Ovary (tissue), 9 donors: Measurements from ENCODE around the gene PRDM8. TPM values are rescaled to one million over a fixed set of nuclear protein-coding genes. Genes with fewer than 3 reads are reported as not detected.

Source experiments
- DNase-seq, 5 donors: peaks; one replicate each; pipeline ENCODE4 v3.0.0-alpha.2; 2019 to 2020
- H3K27ac ChIP-seq, 2 donors: fragments of 200-600 bp; one replicate each; pipeline versions ENCODE4 v1.5.1 to v1.8.0; 2019 to 2022
- H3K27me3 ChIP-seq: fragments of 200-600 bp; one replicate; pipeline ENCODE4 v1.8.0; 2022
- H3K36me3 ChIP-seq: fragments of 200-600 bp; sonication (generic); one replicate; pipeline ENCODE4 v1.5.1; 2019
- H3K4me1 ChIP-seq: one replicate; pipeline ENCODE4 v1.8.1; 2013; ENCODE audit warnings: mild to moderate bottlenecking, moderate library complexity; ENCODE audit not compliant: insufficient read depth
- H3K4me3 ChIP-seq: fragments of 200-600 bp; sonication (generic); one replicate; pipeline ENCODE4 v1.5.1; 2017
- H3K9me3 ChIP-seq, 2 donors: fragments of 200-600 bp in 1 of 2; sonication (generic) in 1 of 2; one replicate each; pipeline versions ENCODE4 v1.5.1 to v1.8.1; 2013 to 2019; ENCODE audit warnings: mild to moderate bottlenecking in 1 of 2, moderate library complexity in 1 of 2
- EP300 ChIP-seq: sonication (generic); formaldehyde crosslinking; IDR thresholded peaks from one replicate; pipeline ENCODE4 v1.6.1; 2017; ENCODE audit warnings: antibody characterized with exemption
- POLR2A ChIP-seq: fragments of 450-650 bp; IDR thresholded peaks from one replicate; pipeline ENCODE4 v1.6.1; 2017; ENCODE audit warnings: antibody characterized with exemption, mild to moderate bottlenecking, moderate library complexity
- WGBS, 3 donors: extraction: QIAGEN DNeasy Blood & Tissue Kit in 1 of 3; methylation state at CpG; one replicate each; pipeline versions ENCODE4 v1.1.5 to v1.1.7; 2013 to 2017; 5-methylcytosine and 5-hydroxymethylcytosine counted together
- intact Hi-C, 4 donors: fragments of 100-400 bp; cut with DNase I; formaldehyde crosslinking; loops; one replicate each; pipeline versions ENCODE4 v1.11.0 to v1.15.1; 2022 to 2023
- polyA plus RNA-seq, 2 donors: library from polyadenylated mRNA; stranded (reverse); fragments of 200-250 nt in 1 of 2; fragments of 350-450 nt in 1 of 2; fragmentation: Illumina TruSeq in 1 of 2; extraction: RNeasy Lipid Tissue Mini Kit (QIAGEN cat#74804) in 1 of 2; gene quantifications; one replicate each; pipeline ENCODE4 v1.2.3, GENCODE V29; 2013 to 2014
- total RNA-seq, 7 donors: library from RNA; depleted of rRNA in 2 of 7; stranded (reverse); fragments of >200 nt in 2 of 7; fragmentation: NEBNext Ultra II Directional in 3 of 7; extraction: Animal tissue kit (Norgen Biotek cat#: 25700) in 3 of 7; gene quantifications; one replicate each; pipeline versions ENCODE4 v1.1.0 to v1.2.4, GENCODE V29; 2016 to 2023
- TF ChIP-seq, protein P1 (sequence below), 3 donors: fragments of 450-650 bp in 2 of 3; fragments of 200-600 bp in 1 of 3; IDR thresholded peaks; one replicate each; pipeline versions ENCODE4 v1.5.1 to v1.8.0; 2016 to 2022; ENCODE audit warnings: antibody characterized with exemption in 3 of 3, mild to moderate bottlenecking in 1 of 3
- donor health status: DM: no; HTN: no; CAD: no; lungs with moderate emphysema.
- donor health status: DM: no; HTN: no; CAD: no.
- donor health status: Bipolar disorder and iron deficiency.
- donor health status: DM: yes; HTN: yes; CAD: no.
- donor health status: DM: no; HTN: no; CAD: no.
- donor health status: DM: yes; HTN: yes; CAD: no.

Gene PRDM8
- total and polyA plus RNA-seq, 9 donors: 3.6 to 14.3 (median 6.5) TPM

DNA sequence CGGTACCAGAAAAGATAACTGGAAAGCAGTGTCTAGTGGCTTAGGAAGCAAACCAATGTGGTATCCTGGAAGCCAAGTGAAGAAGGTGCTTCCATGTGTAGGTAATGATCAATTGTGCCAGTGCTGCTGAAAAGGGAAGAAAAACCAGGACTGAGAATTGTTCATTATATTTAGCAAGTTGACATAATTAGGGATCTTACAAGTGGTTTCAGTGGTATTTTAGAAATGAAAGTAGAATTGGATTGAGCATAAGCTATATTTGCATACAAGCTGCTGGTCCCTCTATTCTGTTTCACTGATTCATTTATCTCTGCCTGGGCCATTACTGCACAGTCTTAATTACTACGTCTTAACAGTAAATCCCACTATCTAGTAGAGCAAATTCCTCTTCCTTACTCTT is 32.3 kb downstream of the PRDM8 start:
- DNase-seq: no peak
- H3K27ac ChIP-seq: no peak overlapping the region
- H3K4me3 ChIP-seq: no peak overlapping the region
- no peaks in the 10 kb centered on the region for H3K27me3 ChIP-seq
- no peaks in the 10 kb centered on the region for H3K9me3 ChIP-seq
- TF ChIP-seq EP300 (no peak), POLR2A (no peak)
- TF ChIP-seq, protein P1, sequence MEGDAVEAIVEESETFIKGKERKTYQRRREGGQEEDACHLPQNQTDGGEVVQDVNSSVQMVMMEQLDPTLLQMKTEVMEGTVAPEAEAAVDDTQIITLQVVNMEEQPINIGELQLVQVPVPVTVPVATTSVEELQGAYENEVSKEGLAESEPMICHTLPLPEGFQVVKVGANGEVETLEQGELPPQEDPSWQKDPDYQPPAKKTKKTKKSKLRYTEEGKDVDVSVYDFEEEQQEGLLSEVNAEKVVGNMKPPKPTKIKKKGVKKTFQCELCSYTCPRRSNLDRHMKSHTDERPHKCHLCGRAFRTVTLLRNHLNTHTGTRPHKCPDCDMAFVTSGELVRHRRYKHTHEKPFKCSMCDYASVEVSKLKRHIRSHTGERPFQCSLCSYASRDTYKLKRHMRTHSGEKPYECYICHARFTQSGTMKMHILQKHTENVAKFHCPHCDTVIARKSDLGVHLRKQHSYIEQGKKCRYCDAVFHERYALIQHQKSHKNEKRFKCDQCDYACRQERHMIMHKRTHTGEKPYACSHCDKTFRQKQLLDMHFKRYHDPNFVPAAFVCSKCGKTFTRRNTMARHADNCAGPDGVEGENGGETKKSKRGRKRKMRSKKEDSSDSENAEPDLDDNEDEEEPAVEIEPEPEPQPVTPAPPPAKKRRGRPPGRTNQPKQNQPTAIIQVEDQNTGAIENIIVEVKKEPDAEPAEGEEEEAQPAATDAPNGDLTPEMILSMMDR (IDR thresholded peaks at IDR 0.05): no peak
- 68 to 93% (median 89%) methylated on average over 2 of the region's 2 CpGs for WGBS, 3 donors
- no peaks in the 10 kb centered on the region for H3K36me3 ChIP-seq
- no peaks in the 10 kb centered on the region for H3K4me1 ChIP-seq
- intact Hi-C loops: no loop called here

DNA sequence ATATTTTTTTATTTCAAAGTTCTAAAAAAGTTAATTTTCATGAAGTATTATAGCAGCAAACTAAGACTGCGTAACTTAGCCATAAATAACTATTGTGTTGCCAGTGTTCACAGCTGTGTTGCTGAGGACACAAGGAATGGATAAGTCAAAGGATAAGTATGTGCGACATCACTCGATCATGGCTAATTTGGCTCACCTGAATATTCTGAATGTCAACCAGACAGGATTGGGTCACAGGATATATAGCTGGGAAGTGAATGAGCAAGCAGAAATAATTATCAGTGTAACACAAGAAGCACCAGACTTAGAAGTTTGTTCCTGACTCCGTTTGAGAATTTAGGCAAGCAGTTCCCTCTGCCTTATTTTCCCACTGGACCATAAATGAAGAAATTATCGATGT is 33.9 kb downstream of the PRDM8 start:
- H3K4me3 ChIP-seq: no peak overlapping the region
- intact Hi-C loops: no loop called here
- H3K9me3 ChIP-seq: no peaks in the 10 kb centered on the region
- WGBS, 3 donors: 82 to 89% (median 86%) methylated on average over 5 of the region's 5 CpGs
- H3K27ac ChIP-seq: no peak overlapping the region
- no peaks in the 10 kb centered on the region for H3K36me3 ChIP-seq
- no peak for TF ChIP-seq EP300
- TF ChIP-seq POLR2A: no peak
- TF ChIP-seq, protein P1 (IDR thresholded peaks at IDR 0.05): no peak
- DNase-seq: no peak
- H3K27me3 ChIP-seq: no peaks in the 10 kb centered on the region
- no peaks in the 10 kb centered on the region for H3K4me1 ChIP-seq

DNA sequence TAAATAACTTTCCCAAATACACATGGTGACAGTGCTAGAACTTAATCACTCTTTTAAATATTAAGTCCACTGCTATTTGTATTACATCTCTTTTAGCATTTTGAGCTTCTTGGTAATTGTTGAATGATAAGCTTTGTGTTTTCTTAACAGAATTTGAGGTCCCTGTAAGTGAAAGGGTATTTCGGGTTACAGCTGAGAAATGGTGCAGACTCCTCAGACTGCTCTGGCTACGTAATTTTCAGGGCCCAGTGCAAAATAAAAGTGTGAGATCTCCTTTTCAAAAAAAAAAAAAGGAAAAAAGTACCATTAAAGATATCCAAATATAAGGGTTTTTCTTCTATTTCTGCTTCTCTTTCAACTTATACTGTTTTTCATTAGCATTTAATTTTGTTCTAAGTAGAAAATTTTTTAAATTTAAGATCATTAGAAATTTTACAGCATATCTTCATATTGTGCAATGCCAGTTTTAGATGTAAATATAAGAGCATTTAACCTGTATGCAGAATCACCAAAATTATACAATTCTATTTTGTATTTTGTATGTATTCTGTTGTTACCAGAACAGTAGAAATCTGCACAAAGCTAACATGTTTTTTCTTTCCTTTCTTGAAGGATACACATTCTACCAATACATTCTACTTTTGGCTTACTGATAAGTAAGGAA is 35.5 kb downstream of the PRDM8 start:
- intact Hi-C loops: no loop called here
- no peaks in the 10 kb centered on the region for H3K9me3 ChIP-seq
- no peak overlapping the region for H3K27ac ChIP-seq
- no peaks in the 10 kb centered on the region for H3K36me3 ChIP-seq
- no peak for DNase-seq
- no peaks in the 10 kb centered on the region for H3K4me1 ChIP-seq
- H3K27me3 ChIP-seq: no peaks in the 10 kb centered on the region
- no peak for TF ChIP-seq POLR2A
- no peak for TF ChIP-seq EP300
- TF ChIP-seq, protein P1 (IDR thresholded peaks at IDR 0.05): no peak
- 87 to 94% (median 91%) methylated on average over 2 of the region's 2 CpGs for WGBS, 3 donors
- H3K4me3 ChIP-seq: no peak overlapping the region

DNA sequence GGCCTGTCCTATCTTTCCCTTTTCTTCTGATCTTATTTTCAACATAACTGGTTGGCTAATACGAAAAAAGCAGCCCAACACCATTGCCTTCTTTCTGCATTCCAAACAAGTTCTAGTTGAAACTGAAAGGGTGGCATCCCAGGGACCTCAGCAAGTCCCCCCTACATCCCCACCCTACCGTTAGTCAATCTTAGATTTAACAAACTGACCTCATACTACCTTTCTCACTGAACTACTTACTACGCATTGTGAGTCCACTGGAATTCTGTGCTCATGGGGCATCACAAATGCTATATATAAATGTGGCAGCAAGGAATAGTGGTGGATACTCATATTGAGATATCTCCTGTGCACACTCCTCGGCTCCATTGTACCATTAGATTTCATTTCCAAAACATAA is 36.1 kb downstream of the PRDM8 start:
- DNase-seq: no peak
- TF ChIP-seq, protein P1 (IDR thresholded peaks at IDR 0.05): no peak
- no peaks in the 10 kb centered on the region for H3K9me3 ChIP-seq
- intact Hi-C loops: no loop called here
- H3K36me3 ChIP-seq: no peaks in the 10 kb centered on the region
- H3K4me1 ChIP-seq: no peaks in the 10 kb centered on the region
- no peak overlapping the region for H3K27ac ChIP-seq
- H3K4me3 ChIP-seq: no peak overlapping the region
- 88 to 91% (median 90%) methylated on average over 4 of the region's 4 CpGs for WGBS, 3 donors
- no peaks in the 10 kb centered on the region for H3K27me3 ChIP-seq
